GM10266 (cell line): ENCODE measurements around the gene MECR.

Experiments used
- DNase-seq: peaks from one replicate; pipeline ENCODE4 v3.0.0; 2012; ENCODE audit errors: extremely low spot score
- CTCF ChIP-seq: IDR thresholded peaks from 2 replicates; pipeline ENCODE4 v1.5.1; 2012; ENCODE audit warnings: mild to moderate bottlenecking, low read depth; ENCODE audit not compliant: control insufficient read depth, insufficient read depth; ENCODE audit errors: missing control alignments

Gene MECR

GRCh38 chr1:29271724-29272123 is 41.0 kb upstream of the MECR start:
- TF ChIP-seq CTCF, result no peak

GRCh38 chr1:29270929-29271521 is 40.3 kb upstream of the MECR start:
- no peak for TF ChIP-seq CTCF
- DNase-seq, result no peak

More at GRCh38 chr1:29271724-29272123, 41.0 kb upstream of the MECR start:
- DNase-seq, result no peak

GRCh38 chr1:29269382-29269781 is 38.6 kb upstream of the MECR start:
- DNase-seq, result no peak
- no peak for TF ChIP-seq CTCF

- DNase-seq, result no peak
- TF ChIP-seq CTCF, result no peak
These were observed 36.8 kb upstream of the MECR start for GRCh38 chr1:29267321-29268070.

- DNase-seq, result no peak
- TF ChIP-seq CTCF, result no peak
These were observed 36.2 kb upstream of the MECR start for GRCh38 chr1:29266912-29267311.

GRCh38 chr1:29264773-29265389 is 34.1 kb upstream of the MECR start:
- DNase-seq, result no peak
- no peak for TF ChIP-seq CTCF

- DNase-seq, result no peak
- TF ChIP-seq CTCF, result no peak
These were observed 29.8 kb upstream of the MECR start for GRCh38 chr1:29260531-29260930.
